Skin epidermis (tissue), 12 donors: ENCODE measurements around the gene EXOC3.

ENCODE experiments used
- H3K27ac ChIP-seq, 21 experiments: fragments of 200-600 bp; sonication (generic) in 11 of 21; one replicate each; pipeline ENCODE4 v1.5.0; 2020; ENCODE audit warnings: mild to moderate bottlenecking in 3 of 21, inconsistent platforms in 2 of 21, moderate library complexity in 2 of 21
- H3K4me3 ChIP-seq, 7 experiments: fragments of 200-600 bp; sonication (generic) in 2 of 7; one replicate each; pipeline ENCODE4 v1.5.0; 2020; ENCODE audit warnings: inconsistent platforms in 2 of 7, mild to moderate bottlenecking in 2 of 7, moderate library complexity in 1 of 7

The EXOC3 gene

GRCh38 chr5:465591-466403, 22.8 kb downstream of the EXOC3 start:
- peak overlapping the region in 3 of 7 experiments; percentile 4 to 34 (median 9) for H3K4me3 ChIP-seq
- H3K27ac ChIP-seq = peak overlapping the region in 11 of 21 experiments; percentile 24 to 76 (median 67)

GRCh38 chr5:466661-467310, 23.8 kb downstream of the EXOC3 start:
- Histone ChIP-seq H3K4me3 (no peak overlapping the region), H3K27ac (no peak overlapping the region)

- Histone ChIP-seq H3K27ac (no peak overlapping the region), H3K4me3 (no peak overlapping the region)
These were observed 25.4 kb downstream of the EXOC3 start for GRCh38 chr5:468401-468800.

GRCh38 chr5:469752-470483, 26.9 kb downstream of the EXOC3 start:
- no peak overlapping the region for H3K27ac ChIP-seq
- no peak overlapping the region for H3K4me3 ChIP-seq

- peak overlapping the region in 1 of 21 experiments; percentile 89 for H3K27ac ChIP-seq
- peak overlapping the region in 2 of 7 experiments; percentile 54 to 89 for H3K4me3 ChIP-seq
These were observed 28.2 kb downstream of the EXOC3 start for GRCh38 chr5:470961-471749.

GRCh38 chr5:471750-472058, 28.7 kb downstream of the EXOC3 start:
- Histone ChIP-seq H3K27ac (peak overlapping the region in 14 of 21 experiments; percentile 80 to 94 (median 89)), H3K4me3 (peak overlapping the region; percentile 54 to 96 (median 89))

GRCh38 chr5:472076-472655, 29.2 kb downstream of the EXOC3 start:
- Histone ChIP-seq H3K4me3 (peak overlapping the region; percentile 54 to 96 (median 89)), H3K27ac (peak overlapping the region in 20 of 21 experiments; percentile 74 to 95 (median 88))

- Histone ChIP-seq H3K27ac (peak overlapping the region; percentile 67 to 95 (median 91)), H3K4me3 (peak overlapping the region; percentile 67 to 96 (median 89))
These were observed 29.9 kb downstream of the EXOC3 start for GRCh38 chr5:472656-473550.

- peak overlapping the region; percentile 48 to 94 (median 88) for H3K27ac ChIP-seq
- H3K4me3 ChIP-seq = peak overlapping the region; percentile 67 to 96 (median 89)
These were observed 30.7 kb downstream of the EXOC3 start for GRCh38 chr5:473551-474192.

- peak overlapping the region; percentile 67 to 96 (median 89) for H3K4me3 ChIP-seq
- peak overlapping the region in 2 of 21 experiments; percentile 9 to 39 for H3K27ac ChIP-seq
These were observed 31.4 kb downstream of the EXOC3 start for GRCh38 chr5:474232-474839.

GRCh38 chr5:474840-475661, 32.1 kb downstream of the EXOC3 start:
- Histone ChIP-seq H3K27ac (peak overlapping the region in 3 of 21 experiments; percentile 9 to 39 (median 16)), H3K4me3 (peak overlapping the region; percentile 3 to 96 (median 20))

- Histone ChIP-seq H3K27ac (no peak overlapping the region), H3K4me3 (peak overlapping the region in 2 of 7 experiments; percentile 20 to 89)
These were observed 32.7 kb downstream of the EXOC3 start for GRCh38 chr5:475704-476101.

- Histone ChIP-seq H3K4me3 (no peak overlapping the region), H3K27ac (no peak overlapping the region)
These were observed 33.3 kb downstream of the EXOC3 start for GRCh38 chr5:476102-476813.

GRCh38 chr5:476814-477175, 33.8 kb downstream of the EXOC3 start:
- Histone ChIP-seq H3K4me3 (no peak overlapping the region), H3K27ac (no peak overlapping the region)

GRCh38 chr5:477247-477646, 34.3 kb downstream of the EXOC3 start:
- Histone ChIP-seq H3K27ac (no peak overlapping the region), H3K4me3 (no peak overlapping the region)

- no peak overlapping the region for H3K27ac ChIP-seq
- H3K4me3 ChIP-seq = no peak overlapping the region
These were observed 34.9 kb downstream of the EXOC3 start for GRCh38 chr5:477871-478270.
